GM12801 (cell line): ENCODE results near the gene PCDH15.

Experiments
- CTCF ChIP-seq: IDR thresholded peaks from one replicate; pipeline ENCODE4 v1.5.1; 2011; ENCODE audit warnings: control low read depth; ENCODE audit not compliant: insufficient read length; ENCODE audit errors: extremely low read depth

Gene PCDH15

GRCh38 chr10:54559498-54559897 lies 241.5 kb downstream of the PCDH15 start:
- TF ChIP-seq CTCF, result no peak

- TF ChIP-seq CTCF, result no peak
Observed at GRCh38 chr10:54554028-54554427, 247.0 kb downstream of the PCDH15 start.

GRCh38 chr10:54550016-54550415 lies 251.0 kb downstream of the PCDH15 start:
- TF ChIP-seq CTCF, result no peak

GRCh38 chr10:54531296-54531695 lies 269.7 kb downstream of the PCDH15 start:
- no peak for TF ChIP-seq CTCF

- TF ChIP-seq CTCF, result no peak
Observed at GRCh38 chr10:54530299-54530698, 270.7 kb downstream of the PCDH15 start.

- no peak for TF ChIP-seq CTCF
Observed at GRCh38 chr10:54525816-54526215, 275.2 kb downstream of the PCDH15 start.

GRCh38 chr10:54503863-54504262 lies 297.2 kb downstream of the PCDH15 start:
- no peak for TF ChIP-seq CTCF

GRCh38 chr10:54501929-54502328 lies 299.1 kb downstream of the PCDH15 start:
- no peak for TF ChIP-seq CTCF
